ENCODE results near the gene COL9A3.

- TF ChIP-seq CTCF (IDR thresholded peaks at IDR 0.05; ENCODE audit: low read length) (no peak), EZH2 (optimal IDR thresholded peaks at IDR 0.05; ENCODE audit: low read depth, low read length) (no peak), EZH2phosphoT487 (IDR thresholded peaks at IDR 0.05; ENCODE audit: low read length) (no peak)
Observed at GRCh38 chr20:62890444-62890843, 73.6 kb downstream of the COL9A3 start.

All from MM.1S (cell line).